ENCODE results near the gene MRPL20.

DNA sequence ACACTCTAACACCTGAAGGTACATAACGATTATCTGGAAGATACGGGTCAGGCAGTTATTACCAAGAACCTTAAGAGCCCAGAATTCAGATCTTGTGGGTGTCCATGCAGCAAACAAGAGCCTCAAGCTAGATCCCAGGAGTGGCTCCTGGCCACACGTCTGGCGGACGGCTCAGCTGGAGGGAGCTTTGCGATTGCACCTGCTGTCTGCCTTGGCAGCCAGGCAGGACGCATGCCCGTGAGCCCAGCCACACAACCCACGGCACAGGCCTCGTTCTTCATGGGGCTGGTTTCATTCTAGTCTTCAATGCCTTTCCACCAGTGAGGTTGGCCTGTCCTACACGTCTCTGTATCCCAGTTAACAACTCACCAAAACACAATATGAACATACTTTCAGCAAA lies 13.7 kb downstream of the MRPL20 start:
- TF ChIP-seq, protein P1, sequence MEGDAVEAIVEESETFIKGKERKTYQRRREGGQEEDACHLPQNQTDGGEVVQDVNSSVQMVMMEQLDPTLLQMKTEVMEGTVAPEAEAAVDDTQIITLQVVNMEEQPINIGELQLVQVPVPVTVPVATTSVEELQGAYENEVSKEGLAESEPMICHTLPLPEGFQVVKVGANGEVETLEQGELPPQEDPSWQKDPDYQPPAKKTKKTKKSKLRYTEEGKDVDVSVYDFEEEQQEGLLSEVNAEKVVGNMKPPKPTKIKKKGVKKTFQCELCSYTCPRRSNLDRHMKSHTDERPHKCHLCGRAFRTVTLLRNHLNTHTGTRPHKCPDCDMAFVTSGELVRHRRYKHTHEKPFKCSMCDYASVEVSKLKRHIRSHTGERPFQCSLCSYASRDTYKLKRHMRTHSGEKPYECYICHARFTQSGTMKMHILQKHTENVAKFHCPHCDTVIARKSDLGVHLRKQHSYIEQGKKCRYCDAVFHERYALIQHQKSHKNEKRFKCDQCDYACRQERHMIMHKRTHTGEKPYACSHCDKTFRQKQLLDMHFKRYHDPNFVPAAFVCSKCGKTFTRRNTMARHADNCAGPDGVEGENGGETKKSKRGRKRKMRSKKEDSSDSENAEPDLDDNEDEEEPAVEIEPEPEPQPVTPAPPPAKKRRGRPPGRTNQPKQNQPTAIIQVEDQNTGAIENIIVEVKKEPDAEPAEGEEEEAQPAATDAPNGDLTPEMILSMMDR (IDR thresholded peaks at IDR 0.05) = no peak
- no peak for TF ChIP-seq POLR2A (IDR thresholded peaks at IDR 0.05)

All from Peyer's patch (tissue), 4 donors.